K562 (cell line): ENCODE results near the gene HAUS2. TPM values are rescaled to one million over a fixed set of nuclear protein-coding genes. Genes with fewer than 3 reads are reported as not detected.

Experiments
- POU5F1 ChIP-seq: fragments of 150-350 bp; IDR thresholded peaks from 2 replicates; pipeline ENCODE4 v1.6.1; 2014; ENCODE audit warnings: borderline replicate concordance, low read length, low read depth, mild to moderate bottlenecking; ENCODE audit not compliant: partially characterized antibody
- RBBP5 ChIP-seq: fragments of 200-600 bp; sonication (generic); IDR thresholded peaks from 2 replicates; pipeline ENCODE4 v1.6.1; 2012; ENCODE audit warnings: borderline replicate concordance, mild to moderate bottlenecking, low read length, control low read depth, inconsistent platforms; ENCODE audit not compliant: insufficient read depth, poor library complexity, severe bottlenecking
- SETDB1 ChIP-seq: IDR thresholded peaks from one replicate; pipeline ENCODE4 v1.6.1; 2012; ENCODE audit warnings: low read length, control low read depth, inconsistent platforms
- TAF15 ChIP-seq: fragments of 200-400 bp; formaldehyde crosslinking; IDR thresholded peaks from 2 replicates; pipeline ENCODE4 v1.6.1; 2017; ENCODE audit warnings: mild to moderate bottlenecking, low read depth, low read length, moderate library complexity
- TAF9B ChIP-seq: fragments of 450-650 bp; IDR thresholded peaks from 2 replicates; pipeline ENCODE4 v1.6.1; 2018; ENCODE audit warnings: mild to moderate bottlenecking; ENCODE audit not compliant: partially characterized antibody
- TRIM24 ChIP-seq, 2 experiments: fragments of 450-650 bp; IDR thresholded peaks; 2 replicates each; pipeline ENCODE4 v1.6.1; 2016
- ZBED1 ChIP-seq: IDR thresholded peaks from 2 replicates; pipeline ENCODE4 v1.6.1; 2014
- ZBTB17 ChIP-seq: fragments of 450-650 bp; formaldehyde crosslinking; IDR thresholded peaks from 2 replicates; pipeline ENCODE4 v1.4.0; 2020; ENCODE audit warnings: mild to moderate bottlenecking
- ZNF12 ChIP-seq: sonication (generic); formaldehyde crosslinking; IDR thresholded peaks from 2 replicates; pipeline ENCODE4 v1.4.0; 2020; ENCODE audit warnings: mild to moderate bottlenecking, missing genetic modification reagents
- ZNF384 ChIP-seq: IDR thresholded peaks from 2 replicates; pipeline ENCODE4 v1.6.1; 2012; ENCODE audit warnings: low read depth, low read length, improper control_type of control experiment
- polyA plus RNA-seq, 8 experiments: library from polyadenylated mRNA; depleted of rRNA in 4 of 8; stranded (reverse) in 5 of 8; unstranded in 3 of 8; fragments of >200 nt; fragmentation: Nextera tagmentation in 2 of 8; fragmentation: Illumina TruSeq in 1 of 8; extraction: Ambion mirVana in 2 of 8; extraction: Trizol in 1 of 8; gene quantifications; 2 replicates each; pipeline versions ENCODE4 v1.2.1 to v1.2.3, GENCODE V29; 2011 to 2014; ENCODE audit warnings: inconsistent platforms in 1 of 8, missing spikeins in 1 of 8
- total RNA-seq, 7 experiments: library from RNA; depleted of rRNA in 6 of 7; stranded (reverse); fragments of >200 nt in 6 of 7; fragmentation: Illumina TruSeq in 2 of 7; extraction: Trizol in 2 of 7; gene quantifications; 2 replicates each; pipeline versions ENCODE4 v1.2.1 to v1.2.3, GENCODE V29; 2011 to 2021; ENCODE audit warnings: low replicate concordance in 1 of 7
- TF ChIP-seq, protein P1 (sequence below): fragments of 450-650 bp; IDR thresholded peaks from 2 replicates; pipeline ENCODE4 v1.6.1; 2016; ENCODE audit warnings: mild to moderate bottlenecking, moderate library complexity
- TF ChIP-seq, protein P2 (sequence below): fragments of 250-450 bp; sonication (Bioruptor Pico); IDR thresholded peaks from 2 replicates; pipeline ENCODE4 v1.8.0; 2022; ENCODE audit warnings: moderate library complexity, mild to moderate bottlenecking, inconsistent platforms
- TF ChIP-seq, protein P3 (sequence below): sonication (generic); formaldehyde crosslinking; IDR thresholded peaks from 2 replicates; pipeline ENCODE4 v1.8.1; 2023; ENCODE audit warnings: mild to moderate bottlenecking, missing genetic modification reagents

Gene HAUS2
- total and polyA plus RNA-seq, 9 of the 15 experiments (the other 6 are each of a cell fraction or from before 2014, with no cell fraction given), result 30.6 to 64.9 (median 54.1) TPM

DNA sequence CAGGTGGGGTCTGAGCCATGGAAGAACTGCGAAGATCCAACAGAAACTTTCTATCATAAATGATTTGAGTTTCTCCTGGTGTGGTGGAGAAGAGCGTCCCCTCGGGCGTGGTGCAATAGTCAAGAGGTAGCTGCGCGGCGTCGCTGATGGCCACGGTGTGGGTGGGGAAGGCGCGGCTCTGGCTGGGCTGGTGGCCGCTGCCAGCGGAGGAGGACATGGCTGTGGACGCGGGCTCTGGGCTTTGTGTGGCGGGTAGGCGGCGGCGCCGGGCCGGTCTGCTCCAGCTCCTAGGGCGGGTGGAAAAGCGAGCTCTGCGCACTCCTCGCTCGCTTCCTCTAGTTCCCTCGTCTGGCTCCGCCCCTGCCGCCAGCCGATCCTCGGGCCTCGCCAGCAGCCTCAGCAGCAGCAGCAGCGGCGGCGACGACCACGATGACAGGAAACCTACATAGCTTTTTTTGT lies 32.7 kb downstream of the HAUS2 start (continued):
- TF ChIP-seq, protein P1, sequence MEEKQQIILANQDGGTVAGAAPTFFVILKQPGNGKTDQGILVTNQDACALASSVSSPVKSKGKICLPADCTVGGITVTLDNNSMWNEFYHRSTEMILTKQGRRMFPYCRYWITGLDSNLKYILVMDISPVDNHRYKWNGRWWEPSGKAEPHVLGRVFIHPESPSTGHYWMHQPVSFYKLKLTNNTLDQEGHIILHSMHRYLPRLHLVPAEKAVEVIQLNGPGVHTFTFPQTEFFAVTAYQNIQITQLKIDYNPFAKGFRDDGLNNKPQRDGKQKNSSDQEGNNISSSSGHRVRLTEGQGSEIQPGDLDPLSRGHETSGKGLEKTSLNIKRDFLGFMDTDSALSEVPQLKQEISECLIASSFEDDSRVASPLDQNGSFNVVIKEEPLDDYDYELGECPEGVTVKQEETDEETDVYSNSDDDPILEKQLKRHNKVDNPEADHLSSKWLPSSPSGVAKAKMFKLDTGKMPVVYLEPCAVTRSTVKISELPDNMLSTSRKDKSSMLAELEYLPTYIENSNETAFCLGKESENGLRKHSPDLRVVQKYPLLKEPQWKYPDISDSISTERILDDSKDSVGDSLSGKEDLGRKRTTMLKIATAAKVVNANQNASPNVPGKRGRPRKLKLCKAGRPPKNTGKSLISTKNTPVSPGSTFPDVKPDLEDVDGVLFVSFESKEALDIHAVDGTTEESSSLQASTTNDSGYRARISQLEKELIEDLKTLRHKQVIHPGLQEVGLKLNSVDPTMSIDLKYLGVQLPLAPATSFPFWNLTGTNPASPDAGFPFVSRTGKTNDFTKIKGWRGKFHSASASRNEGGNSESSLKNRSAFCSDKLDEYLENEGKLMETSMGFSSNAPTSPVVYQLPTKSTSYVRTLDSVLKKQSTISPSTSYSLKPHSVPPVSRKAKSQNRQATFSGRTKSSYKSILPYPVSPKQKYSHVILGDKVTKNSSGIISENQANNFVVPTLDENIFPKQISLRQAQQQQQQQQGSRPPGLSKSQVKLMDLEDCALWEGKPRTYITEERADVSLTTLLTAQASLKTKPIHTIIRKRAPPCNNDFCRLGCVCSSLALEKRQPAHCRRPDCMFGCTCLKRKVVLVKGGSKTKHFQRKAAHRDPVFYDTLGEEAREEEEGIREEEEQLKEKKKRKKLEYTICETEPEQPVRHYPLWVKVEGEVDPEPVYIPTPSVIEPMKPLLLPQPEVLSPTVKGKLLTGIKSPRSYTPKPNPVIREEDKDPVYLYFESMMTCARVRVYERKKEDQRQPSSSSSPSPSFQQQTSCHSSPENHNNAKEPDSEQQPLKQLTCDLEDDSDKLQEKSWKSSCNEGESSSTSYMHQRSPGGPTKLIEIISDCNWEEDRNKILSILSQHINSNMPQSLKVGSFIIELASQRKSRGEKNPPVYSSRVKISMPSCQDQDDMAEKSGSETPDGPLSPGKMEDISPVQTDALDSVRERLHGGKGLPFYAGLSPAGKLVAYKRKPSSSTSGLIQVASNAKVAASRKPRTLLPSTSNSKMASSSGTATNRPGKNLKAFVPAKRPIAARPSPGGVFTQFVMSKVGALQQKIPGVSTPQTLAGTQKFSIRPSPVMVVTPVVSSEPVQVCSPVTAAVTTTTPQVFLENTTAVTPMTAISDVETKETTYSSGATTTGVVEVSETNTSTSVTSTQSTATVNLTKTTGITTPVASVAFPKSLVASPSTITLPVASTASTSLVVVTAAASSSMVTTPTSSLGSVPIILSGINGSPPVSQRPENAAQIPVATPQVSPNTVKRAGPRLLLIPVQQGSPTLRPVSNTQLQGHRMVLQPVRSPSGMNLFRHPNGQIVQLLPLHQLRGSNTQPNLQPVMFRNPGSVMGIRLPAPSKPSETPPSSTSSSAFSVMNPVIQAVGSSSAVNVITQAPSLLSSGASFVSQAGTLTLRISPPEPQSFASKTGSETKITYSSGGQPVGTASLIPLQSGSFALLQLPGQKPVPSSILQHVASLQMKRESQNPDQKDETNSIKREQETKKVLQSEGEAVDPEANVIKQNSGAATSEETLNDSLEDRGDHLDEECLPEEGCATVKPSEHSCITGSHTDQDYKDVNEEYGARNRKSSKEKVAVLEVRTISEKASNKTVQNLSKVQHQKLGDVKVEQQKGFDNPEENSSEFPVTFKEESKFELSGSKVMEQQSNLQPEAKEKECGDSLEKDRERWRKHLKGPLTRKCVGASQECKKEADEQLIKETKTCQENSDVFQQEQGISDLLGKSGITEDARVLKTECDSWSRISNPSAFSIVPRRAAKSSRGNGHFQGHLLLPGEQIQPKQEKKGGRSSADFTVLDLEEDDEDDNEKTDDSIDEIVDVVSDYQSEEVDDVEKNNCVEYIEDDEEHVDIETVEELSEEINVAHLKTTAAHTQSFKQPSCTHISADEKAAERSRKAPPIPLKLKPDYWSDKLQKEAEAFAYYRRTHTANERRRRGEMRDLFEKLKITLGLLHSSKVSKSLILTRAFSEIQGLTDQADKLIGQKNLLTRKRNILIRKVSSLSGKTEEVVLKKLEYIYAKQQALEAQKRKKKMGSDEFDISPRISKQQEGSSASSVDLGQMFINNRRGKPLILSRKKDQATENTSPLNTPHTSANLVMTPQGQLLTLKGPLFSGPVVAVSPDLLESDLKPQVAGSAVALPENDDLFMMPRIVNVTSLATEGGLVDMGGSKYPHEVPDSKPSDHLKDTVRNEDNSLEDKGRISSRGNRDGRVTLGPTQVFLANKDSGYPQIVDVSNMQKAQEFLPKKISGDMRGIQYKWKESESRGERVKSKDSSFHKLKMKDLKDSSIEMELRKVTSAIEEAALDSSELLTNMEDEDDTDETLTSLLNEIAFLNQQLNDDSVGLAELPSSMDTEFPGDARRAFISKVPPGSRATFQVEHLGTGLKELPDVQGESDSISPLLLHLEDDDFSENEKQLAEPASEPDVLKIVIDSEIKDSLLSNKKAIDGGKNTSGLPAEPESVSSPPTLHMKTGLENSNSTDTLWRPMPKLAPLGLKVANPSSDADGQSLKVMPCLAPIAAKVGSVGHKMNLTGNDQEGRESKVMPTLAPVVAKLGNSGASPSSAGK, result peak; percentile 72
- no peak for TF ChIP-seq POU5F1
- TF ChIP-seq ZNF12 (CRISPR knock-in tag), result no peak
- no peak for TF ChIP-seq TAF9B
- TF ChIP-seq, protein P2, sequence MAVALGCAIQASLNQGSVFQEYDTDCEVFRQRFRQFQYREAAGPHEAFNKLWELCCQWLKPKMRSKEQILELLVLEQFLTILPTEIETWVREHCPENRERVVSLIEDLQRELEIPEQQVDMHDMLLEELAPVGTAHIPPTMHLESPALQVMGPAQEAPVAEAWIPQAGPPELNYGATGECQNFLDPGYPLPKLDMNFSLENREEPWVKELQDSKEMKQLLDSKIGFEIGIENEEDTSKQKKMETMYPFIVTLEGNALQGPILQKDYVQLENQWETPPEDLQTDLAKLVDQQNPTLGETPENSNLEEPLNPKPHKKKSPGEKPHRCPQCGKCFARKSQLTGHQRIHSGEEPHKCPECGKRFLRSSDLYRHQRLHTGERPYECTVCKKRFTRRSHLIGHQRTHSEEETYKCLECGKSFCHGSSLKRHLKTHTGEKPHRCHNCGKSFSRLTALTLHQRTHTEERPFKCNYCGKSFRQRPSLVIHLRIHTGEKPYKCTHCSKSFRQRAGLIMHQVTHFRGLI, result no peak
- TF ChIP-seq, protein P3, sequence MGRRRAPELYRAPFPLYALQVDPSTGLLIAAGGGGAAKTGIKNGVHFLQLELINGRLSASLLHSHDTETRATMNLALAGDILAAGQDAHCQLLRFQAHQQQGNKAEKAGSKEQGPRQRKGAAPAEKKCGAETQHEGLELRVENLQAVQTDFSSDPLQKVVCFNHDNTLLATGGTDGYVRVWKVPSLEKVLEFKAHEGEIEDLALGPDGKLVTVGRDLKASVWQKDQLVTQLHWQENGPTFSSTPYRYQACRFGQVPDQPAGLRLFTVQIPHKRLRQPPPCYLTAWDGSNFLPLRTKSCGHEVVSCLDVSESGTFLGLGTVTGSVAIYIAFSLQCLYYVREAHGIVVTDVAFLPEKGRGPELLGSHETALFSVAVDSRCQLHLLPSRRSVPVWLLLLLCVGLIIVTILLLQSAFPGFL (CRISPR knock-in tag), result no peak
- TF ChIP-seq TRIM24 (IDR thresholded peaks at IDR 0.05), result no peak
- TF ChIP-seq TAF15, result no peak
- TF ChIP-seq ZNF384, result no peak
- TF ChIP-seq RBBP5, result peak; percentile 44
- no peak for TF ChIP-seq SETDB1
- no peak for TF ChIP-seq ZBTB17 (CRISPR knock-in tag)
- no peak for TF ChIP-seq ZBED1
